VCaP (cell line): ENCODE results near the gene DDX23.

ENCODE experiments used
- H3K27ac ChIP-seq: fragments of 450-650 bp; 2 replicates; pipeline ENCODE4 v1.5.1; 2017
- TF ChIP-seq, protein P1 (sequence below): fragments of 450-650 bp; conservative IDR thresholded peaks from 2 replicates; pipeline ENCODE4 v1.5.1; 2017; ENCODE audit warnings: mild to moderate bottlenecking, moderate library complexity

DDX23 gene

GRCh38 chr12:48788854-48789775 lies 62.8 kb downstream of the DDX23 start, which contains the start of gene ADCY6:
TSS of gene ADCY6 (minus strand) at chr12:48789089. CDS start at chr12:48783434, 5,655 bp downstream.
- TF ChIP-seq, protein P1, sequence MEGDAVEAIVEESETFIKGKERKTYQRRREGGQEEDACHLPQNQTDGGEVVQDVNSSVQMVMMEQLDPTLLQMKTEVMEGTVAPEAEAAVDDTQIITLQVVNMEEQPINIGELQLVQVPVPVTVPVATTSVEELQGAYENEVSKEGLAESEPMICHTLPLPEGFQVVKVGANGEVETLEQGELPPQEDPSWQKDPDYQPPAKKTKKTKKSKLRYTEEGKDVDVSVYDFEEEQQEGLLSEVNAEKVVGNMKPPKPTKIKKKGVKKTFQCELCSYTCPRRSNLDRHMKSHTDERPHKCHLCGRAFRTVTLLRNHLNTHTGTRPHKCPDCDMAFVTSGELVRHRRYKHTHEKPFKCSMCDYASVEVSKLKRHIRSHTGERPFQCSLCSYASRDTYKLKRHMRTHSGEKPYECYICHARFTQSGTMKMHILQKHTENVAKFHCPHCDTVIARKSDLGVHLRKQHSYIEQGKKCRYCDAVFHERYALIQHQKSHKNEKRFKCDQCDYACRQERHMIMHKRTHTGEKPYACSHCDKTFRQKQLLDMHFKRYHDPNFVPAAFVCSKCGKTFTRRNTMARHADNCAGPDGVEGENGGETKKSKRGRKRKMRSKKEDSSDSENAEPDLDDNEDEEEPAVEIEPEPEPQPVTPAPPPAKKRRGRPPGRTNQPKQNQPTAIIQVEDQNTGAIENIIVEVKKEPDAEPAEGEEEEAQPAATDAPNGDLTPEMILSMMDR = no peak
- peak within 1 kb of the TSS; percentile 98 for H3K27ac ChIP-seq

GRCh38 chr12:48788524-48788853 lies 63.5 kb downstream of the DDX23 start:
- TF ChIP-seq, protein P1 = no peak
- peak overlapping the region; percentile 98 for H3K27ac ChIP-seq

GRCh38 chr12:48787791-48788523 lies 64.0 kb downstream of the DDX23 start:
- TF ChIP-seq, protein P1 = no peak
- peak overlapping the region; percentile 98 for H3K27ac ChIP-seq

DNA sequence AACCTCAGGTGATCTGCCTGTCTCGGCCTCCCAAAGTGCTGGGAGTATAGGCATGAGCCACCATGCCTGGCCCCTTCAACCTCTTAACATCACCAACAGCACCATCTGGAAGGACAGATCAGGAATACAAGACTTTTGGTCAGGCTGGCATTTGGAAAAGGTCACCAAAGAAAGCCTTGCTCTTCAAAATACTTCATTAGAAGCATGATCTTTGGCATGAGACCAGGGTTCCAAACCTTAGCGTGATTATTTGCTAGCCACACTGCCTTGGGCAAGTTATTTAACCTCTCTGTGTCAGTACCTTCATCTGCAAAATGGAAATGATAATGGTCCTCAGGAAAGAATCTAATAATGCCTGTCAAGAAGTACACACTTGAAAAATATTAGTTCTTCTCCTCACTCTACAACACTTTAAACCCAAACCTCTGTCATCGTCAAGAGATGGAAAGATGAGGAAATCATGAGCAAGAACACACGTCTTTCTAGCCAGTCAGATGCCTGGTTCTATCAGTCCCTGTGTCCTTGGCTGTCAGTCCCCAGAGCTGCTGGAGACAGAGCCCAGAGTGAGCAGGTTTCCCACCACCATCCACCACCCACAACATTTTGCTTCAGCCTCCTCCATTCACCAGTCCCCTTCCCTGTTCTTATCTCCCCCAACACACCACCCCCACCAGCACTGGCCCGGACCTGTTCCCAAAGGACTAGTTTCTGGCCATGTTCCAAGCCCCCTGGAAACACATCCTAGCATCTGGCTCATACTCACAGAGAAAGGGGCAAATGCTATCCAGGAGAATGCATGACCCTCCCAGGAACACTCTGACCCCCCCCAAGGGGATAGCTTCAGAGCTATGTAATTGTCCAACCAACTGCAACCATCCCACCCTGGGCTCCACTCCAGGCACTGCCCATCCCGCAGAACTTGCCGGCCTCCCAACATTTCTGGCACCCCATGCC lies 65.1 kb downstream of the DDX23 start:
- H3K27ac ChIP-seq = peak overlapping the region; percentile 98
- TF ChIP-seq, protein P1 = no peak

GRCh38 chr12:48783432-48783831 lies 68.5 kb downstream of the DDX23 start:
- TF ChIP-seq, protein P1 = no peak
- no peak overlapping the region for H3K27ac ChIP-seq

GRCh38 chr12:48782457-48783395 lies 69.2 kb downstream of the DDX23 start:
- TF ChIP-seq, protein P1 = no peak
- peak overlapping the region; percentile 65; the same call in 1 of the 2 replicates for H3K27ac ChIP-seq
